ENCODE measurements around the gene SEC14L6. TPM values are rescaled to one million over a fixed set of nuclear protein-coding genes. Genes with fewer than 3 reads are reported as not detected.
"Not testable (repeated sequence)": the region's sequence is repeated elsewhere in the genome, so short reads cannot be mapped to it uniquely, and the experiment has no call there.

Gene SEC14L6
- polyA plus RNA-seq (2013, experiment 1 of 2) = 1.6 TPM
- 1.8 TPM for polyA plus RNA-seq (2013, experiment 2 of 2)

GRCh38 chr22:30546616-30547015 lies at the start of gene SEC14L6:
SEC14L6 (minus strand) TSS chr22:30546741; CDS start chr22:30546682, 59 bp downstream.
- Histone ChIP-seq H2BK120ac (ENCODE audit: low read depth, low read length) (no peak within 1 kb of the TSS), H2BK12ac (ENCODE audit: low read length) (peak within 1 kb of the TSS; percentile 31), H3K4me3 (ENCODE audit: low read length in 2 of 2) (no peak within 1 kb of the TSS), H2AK5ac (ENCODE audit: low read depth, low read length) (no peak within 1 kb of the TSS), H3K27me3 (ENCODE audit: control insufficient read depth in 3 of 3, insufficient read depth in 3 of 3, low read depth in 1 of 3, low read length in 3 of 3) (peaks cover 0 to 2% (median 0%) of the 10 kb centered on the region in 3 experiments), H4K91ac (ENCODE audit: low read depth, low read length, poor library complexity) (no peak within 1 kb of the TSS), H3K4me2 (ENCODE audit: insufficient read depth, low read length, poor library complexity, severe bottlenecking) (no peak within 1 kb of the TSS), H3K79me1 (ENCODE audit: low read depth, low read length) (no peaks in the 10 kb centered on the region), H2BK15ac (ENCODE audit: low read length) (peak within 1 kb of the TSS; percentile 75), H3K9me3 (replicated peaks in 1 of 2; ENCODE audit: control insufficient read depth in 2 of 2, insufficient read depth in 1 of 2, low read depth in 1 of 2, low read length in 2 of 2) (peaks cover 2 to 11% of the 10 kb centered on the region in 2 donors), H4K8ac (ENCODE audit: low read depth, low read length) (no peak within 1 kb of the TSS), H2AFZ (ENCODE audit: low read length) (peak within 1 kb of the TSS; percentile 42), H3K14ac (ENCODE audit: low read length) (peak within 1 kb of the TSS; percentile 28), H2BK5ac (ENCODE audit: low read length) (no peak within 1 kb of the TSS), H3K18ac (ENCODE audit: low read length) (peak within 1 kb of the TSS; percentile 77), H3K4ac (ENCODE audit: low read length) (no peak within 1 kb of the TSS), H3K4me1 (ENCODE audit: control insufficient read depth in 2 of 2, insufficient read depth in 1 of 2, low read depth in 1 of 2, low read length in 2 of 2) (peaks cover 6 to 7% of the 10 kb centered on the region in 2 donors), H3K27ac (replicated peaks; ENCODE audit: low read length) (no peak within 1 kb of the TSS), H3K36me3 (replicated peaks in 1 of 2; ENCODE audit: control insufficient read depth in 2 of 2, insufficient read depth in 2 of 2, low read length in 2 of 2) (no peaks in the 10 kb centered on the region), H3K23ac (ENCODE audit: low read depth, low read length, poor library complexity) (no peak within 1 kb of the TSS), H3K9ac (ENCODE audit: low read depth, low read length, poor library complexity) (no peak within 1 kb of the TSS)
- DNase-seq (ENCODE audit: low spot score) = no peak
- WGBS, 2 donors (ENCODE audit: extremely low coverage in 2 of 2, insufficient read length in 2 of 2, insufficient replicate concordance in 1 of 2) = no CpG with 5 or more reads among the region's 7 CpGs

- DNase-seq (ENCODE audit: low spot score) = no peak
- no CpG with 5 or more reads among the region's 2 CpGs for WGBS, 2 donors (ENCODE audit: extremely low coverage in 2 of 2, insufficient read length in 2 of 2, insufficient replicate concordance in 1 of 2)
- H3K23ac ChIP-seq (ENCODE audit: low read depth, low read length, poor library complexity) = no peak overlapping the region
- no peak overlapping the region for H3K27ac ChIP-seq (replicated peaks; ENCODE audit: low read length)
- no peak overlapping the region for H2BK12ac ChIP-seq (ENCODE audit: low read length)
- no peak overlapping the region for H3K4me2 ChIP-seq (ENCODE audit: insufficient read depth, low read length, poor library complexity, severe bottlenecking)
- no peak overlapping the region for H2AK5ac ChIP-seq (ENCODE audit: low read depth, low read length)
- H2BK120ac ChIP-seq (ENCODE audit: low read depth, low read length) = no peak overlapping the region
- H3K36me3 ChIP-seq (replicated peaks in 1 of 2; ENCODE audit: control insufficient read depth in 2 of 2, insufficient read depth in 2 of 2, low read length in 2 of 2) = no peaks in the 10 kb centered on the region
- no peaks in the 10 kb centered on the region for H3K9me3 ChIP-seq (replicated peaks in 1 of 2; ENCODE audit: control insufficient read depth in 2 of 2, insufficient read depth in 1 of 2, low read depth in 1 of 2, low read length in 2 of 2)
- no peak overlapping the region for H3K18ac ChIP-seq (ENCODE audit: low read length)
- no peak overlapping the region for H4K91ac ChIP-seq (ENCODE audit: low read depth, low read length, poor library complexity)
- H2BK5ac ChIP-seq (ENCODE audit: low read length) = no peak overlapping the region
- peaks cover 0 to under 1% of the 10 kb centered on the region in 2 donors for H3K4me1 ChIP-seq (ENCODE audit: control insufficient read depth in 2 of 2, insufficient read depth in 1 of 2, low read depth in 1 of 2, low read length in 2 of 2)
- peaks cover under 1% of the 10 kb centered on the region for H3K79me1 ChIP-seq (ENCODE audit: low read depth, low read length)
- no peak overlapping the region for H3K14ac ChIP-seq (ENCODE audit: low read length)
- no peak overlapping the region for H4K8ac ChIP-seq (ENCODE audit: low read depth, low read length)
- no peak overlapping the region for H3K4me3 ChIP-seq (ENCODE audit: low read length in 2 of 2)
- no peak overlapping the region for H3K4ac ChIP-seq (ENCODE audit: low read length)
- H3K9ac ChIP-seq (ENCODE audit: low read depth, low read length, poor library complexity) = no peak overlapping the region
- H3K27me3 ChIP-seq (ENCODE audit: control insufficient read depth in 3 of 3, insufficient read depth in 3 of 3, low read depth in 1 of 3, low read length in 3 of 3) = no peaks in the 10 kb centered on the region
- H2BK15ac ChIP-seq (ENCODE audit: low read length) = no peak overlapping the region
- H2AFZ ChIP-seq (ENCODE audit: low read length) = no peak overlapping the region
These were observed 49.7 kb upstream of the SEC14L6 start for GRCh38 chr22:30596199-30596598.

- not testable (repeated sequence) for H4K91ac ChIP-seq (ENCODE audit: low read depth, low read length, poor library complexity)
These were observed 45.8 kb upstream of the SEC14L6 start for GRCh38 chr22:30592360-30592713.

GRCh38 chr22:30591588-30592359 lies 45.2 kb upstream of the SEC14L6 start, which contains the start of gene PES1:
PES1 (minus strand) TSS chr22:30591910; CDS start chr22:30591833, 77 bp downstream.
- Histone ChIP-seq H4K91ac (ENCODE audit: low read depth, low read length, poor library complexity) (no peak within 1 kb of the TSS), H3K14ac (ENCODE audit: low read length) (no peak within 1 kb of the TSS), H4K8ac (ENCODE audit: low read depth, low read length) (no peak within 1 kb of the TSS), H3K4me3 (ENCODE audit: low read length in 2 of 2) (peak within 1 kb of the TSS; percentile 76 to 85), H3K36me3 (replicated peaks in 1 of 2; ENCODE audit: control insufficient read depth in 2 of 2, insufficient read depth in 2 of 2, low read length in 2 of 2) (peaks cover 19 to 28% of the 10 kb centered on the region in 2 donors), H3K9ac (ENCODE audit: low read depth, low read length, poor library complexity) (peak within 1 kb of the TSS; percentile 63), H2AK5ac (ENCODE audit: low read depth, low read length) (no peak within 1 kb of the TSS), H3K23ac (ENCODE audit: low read depth, low read length, poor library complexity) (no peak within 1 kb of the TSS), H2BK15ac (ENCODE audit: low read length) (no peak within 1 kb of the TSS), H2AFZ (ENCODE audit: low read length) (peak within 1 kb of the TSS; percentile 66), H3K18ac (ENCODE audit: low read length) (no peak within 1 kb of the TSS), H3K4me2 (ENCODE audit: insufficient read depth, low read length, poor library complexity, severe bottlenecking) (peak within 1 kb of the TSS; percentile 72), H2BK12ac (ENCODE audit: low read length) (no peak within 1 kb of the TSS), H3K27me3 (ENCODE audit: control insufficient read depth in 3 of 3, insufficient read depth in 3 of 3, low read depth in 1 of 3, low read length in 3 of 3) (no peaks in the 10 kb centered on the region), H3K79me1 (ENCODE audit: low read depth, low read length) (peaks cover 5% of the 10 kb centered on the region), H3K27ac (replicated peaks; ENCODE audit: low read length) (no peak within 1 kb of the TSS), H3K9me3 (replicated peaks in 1 of 2; ENCODE audit: control insufficient read depth in 2 of 2, insufficient read depth in 1 of 2, low read depth in 1 of 2, low read length in 2 of 2) (no peaks in the 10 kb centered on the region), H3K4ac (ENCODE audit: low read length) (no peak within 1 kb of the TSS), H2BK120ac (ENCODE audit: low read depth, low read length) (no peak within 1 kb of the TSS), H2BK5ac (ENCODE audit: low read length) (no peak within 1 kb of the TSS), H3K4me1 (ENCODE audit: control insufficient read depth in 2 of 2, insufficient read depth in 1 of 2, low read depth in 1 of 2, low read length in 2 of 2) (peaks cover 7 to 10% of the 10 kb centered on the region in 2 donors)
- no CpG with 5 or more reads among the region's 49 CpGs for WGBS, 2 donors (ENCODE audit: extremely low coverage in 2 of 2, insufficient read length in 2 of 2, insufficient replicate concordance in 1 of 2)
- peak; percentile 98 for DNase-seq (ENCODE audit: low spot score)

More at GRCh38 chr22:30592360-30592713, 45.8 kb upstream of the SEC14L6 start:
- not testable (repeated sequence) for H3K4me3 ChIP-seq (ENCODE audit: low read length in 2 of 2); H3K4ac ChIP-seq (ENCODE audit: low read length); H2BK12ac ChIP-seq (ENCODE audit: low read length); H3K9me3 ChIP-seq (replicated peaks in 1 of 2; ENCODE audit: control insufficient read depth in 2 of 2, insufficient read depth in 1 of 2, low read depth in 1 of 2, low read length in 2 of 2); H3K14ac ChIP-seq (ENCODE audit: low read length); H3K9ac ChIP-seq (ENCODE audit: low read depth, low read length, poor library complexity); H2BK120ac ChIP-seq (ENCODE audit: low read depth, low read length); H3K18ac ChIP-seq (ENCODE audit: low read length); DNase-seq (ENCODE audit: low spot score); H2AK5ac ChIP-seq (ENCODE audit: low read depth, low read length); H3K23ac ChIP-seq (ENCODE audit: low read depth, low read length, poor library complexity); H3K79me1 ChIP-seq (ENCODE audit: low read depth, low read length); H2BK15ac ChIP-seq (ENCODE audit: low read length); H3K27me3 ChIP-seq (ENCODE audit: control insufficient read depth in 3 of 3, insufficient read depth in 3 of 3, low read depth in 1 of 3, low read length in 3 of 3); H3K4me2 ChIP-seq (ENCODE audit: insufficient read depth, low read length, poor library complexity, severe bottlenecking); H4K8ac ChIP-seq (ENCODE audit: low read depth, low read length); H2BK5ac ChIP-seq (ENCODE audit: low read length); H3K27ac ChIP-seq (replicated peaks; ENCODE audit: low read length)
- peaks cover 15 to 23% of the 10 kb centered on the region in 2 donors for H3K36me3 ChIP-seq (replicated peaks in 1 of 2; ENCODE audit: control insufficient read depth in 2 of 2, insufficient read depth in 2 of 2, low read length in 2 of 2)
- H2AFZ ChIP-seq (ENCODE audit: low read length) = peak overlapping the region; percentile 19
- peaks cover 7 to 10% of the 10 kb centered on the region in 2 donors for H3K4me1 ChIP-seq (ENCODE audit: control insufficient read depth in 2 of 2, insufficient read depth in 1 of 2, low read depth in 1 of 2, low read length in 2 of 2)
- no CpG with 5 or more reads among the region's 18 CpGs for WGBS, 2 donors (ENCODE audit: extremely low coverage in 2 of 2, insufficient read length in 2 of 2, insufficient replicate concordance in 1 of 2)

All from neuronal stem cell (in vitro differentiated cells).